Measurements from ENCODE around the gene KIAA0513.

KIAA0513 gene

DNA sequence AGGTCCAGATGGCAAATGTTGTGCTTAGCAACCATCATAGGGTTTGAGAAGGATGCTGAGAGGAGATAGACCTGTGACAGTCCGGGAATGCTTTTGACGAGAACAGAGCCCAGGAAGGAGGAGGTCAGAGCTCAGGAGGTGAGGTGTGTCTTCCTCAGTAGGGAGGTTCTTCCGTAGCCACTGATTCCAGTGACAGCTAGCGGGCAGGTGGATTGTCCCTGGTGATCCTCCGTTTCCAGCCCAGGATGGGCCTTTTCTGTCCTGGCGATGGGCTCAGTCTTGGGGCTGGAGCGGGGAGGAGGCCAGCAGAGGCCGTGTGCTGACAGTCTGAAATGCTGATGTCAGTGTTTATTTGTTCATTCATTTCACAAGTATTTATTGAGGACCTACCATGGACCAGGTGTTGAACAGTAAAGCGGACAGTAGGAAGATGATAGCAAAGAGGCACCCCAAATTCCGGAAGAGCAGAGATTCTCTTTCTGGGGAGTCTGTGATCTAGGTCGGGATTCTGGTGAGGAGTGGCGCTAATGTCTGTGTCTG is 38.8 kb downstream of the KIAA0513 start:
- FAIRE-seq (no peak), DNase-seq (ENCODE audit: insufficient read length, low spot score) (no peak)

DNA sequence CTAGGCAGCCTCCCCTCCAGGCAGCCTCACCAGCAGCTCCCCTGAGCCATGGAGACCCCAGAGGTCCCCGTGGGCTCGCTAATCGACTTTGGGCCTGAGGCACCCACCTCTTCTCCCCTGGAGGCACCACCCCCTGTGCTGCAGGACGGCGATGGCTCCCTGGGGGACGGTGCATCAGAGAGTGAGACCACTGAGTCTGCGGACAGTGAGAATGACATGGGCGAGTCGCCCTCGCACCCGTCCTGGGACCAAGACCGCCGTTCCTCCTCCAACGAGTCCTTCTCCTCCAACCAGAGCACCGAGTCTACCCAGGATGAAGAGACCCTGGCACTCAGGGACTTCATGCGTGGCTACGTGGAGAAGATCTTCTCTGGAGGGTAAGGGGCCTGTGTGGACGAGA is 39.4 kb downstream of the KIAA0513 start:
- FAIRE-seq (no peak), DNase-seq (ENCODE audit: insufficient read length, low spot score) (no peak)

DNA sequence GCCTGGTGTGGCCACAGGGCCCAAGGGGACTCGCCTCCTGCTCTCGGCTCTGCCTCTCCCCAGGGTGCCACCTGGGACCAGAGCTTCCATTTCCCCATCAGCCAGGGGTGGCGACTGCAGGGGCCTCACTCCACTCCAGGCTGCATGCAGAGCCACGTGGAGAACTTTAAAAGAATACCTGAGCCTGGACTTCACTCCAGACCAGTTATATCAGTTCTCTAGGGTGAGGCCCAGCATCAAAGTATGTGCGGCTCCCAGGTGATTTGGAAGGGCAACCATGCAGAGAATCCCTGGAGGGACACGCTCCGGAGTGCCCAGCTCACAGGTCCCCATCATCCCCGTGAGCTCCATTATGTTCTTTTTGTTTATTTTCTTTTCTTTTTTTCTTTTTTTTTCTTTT is 39.8 kb downstream of the KIAA0513 start:
- DNase-seq (ENCODE audit: insufficient read length, low spot score) (no peak), FAIRE-seq (no peak)

DNA sequence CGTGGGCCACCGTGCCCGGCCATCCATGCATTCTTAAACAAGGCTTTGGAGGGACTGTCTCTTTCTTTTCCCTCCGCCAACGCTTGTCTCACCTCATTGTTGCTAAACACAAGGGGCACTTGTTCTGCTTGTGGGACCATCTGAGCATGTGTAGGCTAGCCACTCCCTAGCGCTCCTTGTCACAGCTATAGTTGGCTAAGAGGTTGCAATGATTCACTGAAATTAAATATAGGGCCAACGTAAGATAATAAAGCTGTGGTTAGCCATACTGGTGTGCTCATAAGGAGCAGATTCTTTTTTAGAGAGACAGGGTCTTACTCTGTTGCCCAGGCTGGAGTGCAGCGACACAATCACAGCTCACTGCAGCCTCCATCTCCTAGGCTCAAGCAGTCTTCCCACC is 41.2 kb downstream of the KIAA0513 start:
- DNase-seq (ENCODE audit: insufficient read length, low spot score) (no peak), FAIRE-seq (no peak)

DNA sequence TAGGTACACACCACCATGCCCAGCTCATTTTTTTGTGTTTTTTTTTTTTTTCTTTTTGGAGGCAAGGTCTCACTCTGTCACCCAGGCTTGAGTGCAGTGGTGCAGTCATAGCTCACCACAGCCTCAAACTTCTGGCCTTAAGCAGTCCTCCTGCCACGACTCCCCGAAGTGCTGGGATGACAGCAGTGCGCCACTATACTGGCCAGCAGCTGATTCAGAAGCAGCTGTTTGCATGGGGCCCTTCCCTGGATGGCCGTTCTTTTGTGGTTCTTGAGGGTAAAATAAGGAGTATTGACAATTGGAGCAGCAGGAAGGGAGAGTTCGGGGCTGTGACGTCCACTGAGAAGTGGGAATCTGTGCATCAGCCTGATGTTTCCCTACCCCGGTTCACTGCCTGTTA is 41.6 kb downstream of the KIAA0513 start:
- no peak for DNase-seq (ENCODE audit: insufficient read length, low spot score)
- peak; percentile 36 for FAIRE-seq

DNA sequence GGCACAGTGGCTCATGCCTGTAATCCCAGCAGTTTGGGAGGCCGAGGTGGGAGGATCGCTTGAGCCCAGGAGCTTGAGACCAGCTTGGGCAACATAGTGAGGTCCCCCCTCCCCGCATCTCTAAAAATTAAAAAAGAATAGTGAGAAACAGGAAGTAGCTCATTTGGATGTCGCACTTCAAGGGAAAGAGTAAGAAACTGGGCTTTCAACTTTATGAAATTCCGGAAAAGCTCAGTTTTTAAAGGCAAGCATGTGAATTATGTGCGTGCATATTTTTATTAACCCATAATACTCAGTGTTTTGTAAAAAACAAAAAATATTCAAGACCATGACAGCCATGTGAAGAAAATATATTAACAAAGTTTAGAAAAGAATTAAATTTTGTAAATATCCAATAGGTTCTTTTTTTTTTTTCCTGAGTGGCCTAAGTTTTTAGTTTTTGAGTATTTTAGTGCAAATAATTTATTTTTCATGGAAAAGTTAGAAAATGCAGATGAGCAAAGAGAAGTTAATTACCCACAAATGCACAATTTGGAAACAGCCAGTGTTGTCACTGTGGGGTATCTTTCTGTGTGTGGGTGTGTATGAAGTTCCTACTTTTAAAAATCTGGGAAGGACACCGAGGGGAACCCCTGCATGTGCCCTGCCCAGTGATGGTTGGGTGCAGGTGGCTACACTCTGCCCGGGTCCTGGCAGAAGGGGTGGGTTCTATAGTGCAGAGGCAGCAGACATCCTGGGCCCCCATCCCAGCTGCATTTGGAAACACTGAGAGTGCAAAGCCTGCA is 44.7 kb downstream of the KIAA0513 start:
- DNase-seq (ENCODE audit: insufficient read length, low spot score) (no peak), FAIRE-seq (no peak)

DNA sequence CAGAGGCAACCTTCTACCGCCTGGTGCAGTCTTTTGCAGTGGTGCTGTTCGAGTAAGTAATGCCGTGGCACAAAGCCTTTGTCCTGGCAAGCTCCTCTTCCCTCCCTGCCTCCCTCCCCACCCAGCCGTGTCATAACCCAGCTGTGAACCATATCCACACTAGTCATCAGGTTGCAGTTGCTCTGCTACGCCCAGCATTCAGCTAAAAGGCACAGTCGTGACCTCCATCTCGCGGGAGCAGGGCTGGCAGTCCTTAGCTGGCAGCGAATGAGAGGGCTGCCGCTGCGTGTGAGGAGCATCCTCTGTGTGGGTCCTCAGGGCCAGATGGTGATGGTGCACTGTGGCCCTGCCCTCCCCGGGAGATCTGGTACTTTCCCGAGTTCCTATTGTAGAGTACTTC is 45.4 kb downstream of the KIAA0513 start:
- peak; percentile 28 for FAIRE-seq
- DNase-seq (ENCODE audit: insufficient read length, low spot score): no peak

DNA sequence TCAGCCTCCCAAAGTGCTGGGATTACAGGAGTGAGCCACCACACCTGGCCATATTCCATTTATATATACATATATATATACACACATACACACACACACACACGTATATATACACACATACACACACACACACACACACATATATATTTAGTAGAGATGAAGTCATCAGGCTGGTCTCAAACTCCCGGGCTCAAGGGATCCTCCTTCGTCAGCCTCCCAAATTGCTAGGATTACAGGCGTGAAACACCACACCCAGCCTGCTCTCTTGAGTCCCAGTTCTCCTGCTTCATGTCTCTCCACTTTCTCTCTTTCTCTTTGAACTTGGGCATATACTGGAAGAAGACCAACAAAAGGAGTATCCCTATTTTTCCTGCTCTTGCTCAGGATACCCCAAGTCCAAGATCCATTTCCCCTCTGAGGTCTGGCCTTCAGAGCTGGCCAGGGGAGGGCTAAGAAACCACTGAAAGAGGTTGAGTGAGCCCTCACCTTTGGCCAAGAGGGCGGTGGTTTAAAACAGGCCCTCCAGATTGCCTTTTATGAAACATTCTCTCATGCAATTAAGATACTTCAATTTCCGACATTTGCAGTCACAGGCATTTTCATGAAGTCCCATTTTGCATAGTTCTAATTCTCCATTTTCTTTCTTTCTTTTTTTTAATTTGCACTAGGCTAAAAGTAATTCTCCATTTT is 46.8 kb downstream of the KIAA0513 start:
- FAIRE-seq (no peak), DNase-seq (ENCODE audit: insufficient read length, low spot score) (no peak)

DNA sequence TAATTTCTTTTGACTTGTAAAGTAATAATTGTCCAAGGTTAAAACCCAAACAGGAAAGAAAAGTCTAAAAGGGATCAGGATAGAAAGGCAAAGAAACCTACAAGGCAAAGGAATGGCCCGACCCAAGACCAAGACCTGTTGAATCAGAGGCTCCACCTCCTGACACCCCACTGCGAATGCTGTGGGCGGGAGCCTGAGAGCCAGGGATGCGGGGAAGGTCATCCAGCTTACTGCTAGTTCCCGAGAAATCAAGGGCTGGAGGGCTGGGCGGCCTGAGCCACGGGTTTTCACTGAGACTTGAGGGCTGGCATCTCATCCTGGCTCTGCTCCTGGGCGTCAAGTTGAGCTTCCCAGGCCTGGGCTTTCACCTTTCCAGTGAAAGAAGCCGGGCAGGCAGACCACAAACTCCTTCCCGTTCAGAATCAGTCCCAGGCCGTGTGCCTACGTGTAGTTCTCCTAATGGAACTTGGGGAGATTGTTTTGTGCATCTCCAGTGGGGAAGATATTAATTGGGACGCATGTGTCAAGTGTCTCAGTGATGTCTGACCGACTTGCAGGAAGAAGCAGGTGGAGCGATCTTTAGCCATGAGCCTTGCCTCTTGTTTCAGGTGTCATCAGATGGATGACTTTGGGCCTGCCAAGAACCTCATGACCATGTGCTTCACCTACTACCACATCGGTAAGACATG is 47.8 kb downstream of the KIAA0513 start:
- FAIRE-seq (no peak), DNase-seq (ENCODE audit: insufficient read length, low spot score) (no peak)

DNA sequence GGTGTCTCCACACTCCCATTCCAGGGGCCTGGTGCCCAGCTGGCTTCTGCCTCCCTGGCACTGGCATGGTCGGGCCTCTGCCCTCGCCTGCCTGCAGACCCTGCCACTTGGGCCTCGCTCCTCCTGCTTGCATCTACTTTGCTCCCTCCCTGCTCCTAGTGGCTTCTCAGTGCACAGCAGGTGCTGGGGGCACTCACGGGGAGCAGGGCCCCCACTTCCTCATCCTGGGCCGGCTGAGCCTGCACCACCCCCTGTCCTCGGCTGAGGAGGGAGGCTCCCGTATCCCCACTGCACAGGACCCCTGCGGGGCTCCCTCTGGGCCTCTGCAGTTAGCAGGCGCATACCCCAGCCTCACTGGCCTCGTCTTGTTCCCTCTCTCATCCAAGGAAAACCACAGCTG is 49.4 kb downstream of the KIAA0513 start:
- no peak for DNase-seq (ENCODE audit: insufficient read length, low spot score)

DNA sequence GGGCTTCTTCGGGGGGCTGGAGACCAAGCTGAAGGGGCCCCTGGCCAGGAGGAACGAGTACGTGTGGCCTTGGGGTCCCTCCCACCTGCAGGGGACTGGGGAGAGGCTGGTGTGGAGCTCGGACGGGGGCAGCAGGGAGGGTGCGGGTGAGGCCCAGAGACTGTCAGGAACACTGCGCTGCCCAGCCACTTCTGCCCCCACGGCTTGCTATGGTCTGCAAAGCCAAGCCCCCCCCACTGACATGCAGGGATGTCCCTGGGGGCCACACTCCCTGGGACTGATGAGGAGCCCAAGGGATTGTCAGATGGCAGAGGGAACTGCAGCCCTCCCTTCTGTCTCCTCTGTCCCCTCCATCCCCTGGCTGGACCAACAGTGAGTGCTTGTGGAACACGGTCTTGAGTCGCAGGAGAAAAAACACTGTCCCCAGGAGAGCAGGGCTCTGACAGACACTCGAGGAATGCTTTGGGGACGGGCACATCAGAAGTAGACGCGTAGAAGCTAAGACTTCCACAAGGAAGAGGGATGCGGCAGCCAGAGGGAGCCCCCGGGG is 50.1 kb downstream of the KIAA0513 start:
- FAIRE-seq (no peak), DNase-seq (ENCODE audit: insufficient read length, low spot score) (no peak)

More for the DNA sequence above, 49.4 kb downstream of the KIAA0513 start:
- no peak for FAIRE-seq

DNA sequence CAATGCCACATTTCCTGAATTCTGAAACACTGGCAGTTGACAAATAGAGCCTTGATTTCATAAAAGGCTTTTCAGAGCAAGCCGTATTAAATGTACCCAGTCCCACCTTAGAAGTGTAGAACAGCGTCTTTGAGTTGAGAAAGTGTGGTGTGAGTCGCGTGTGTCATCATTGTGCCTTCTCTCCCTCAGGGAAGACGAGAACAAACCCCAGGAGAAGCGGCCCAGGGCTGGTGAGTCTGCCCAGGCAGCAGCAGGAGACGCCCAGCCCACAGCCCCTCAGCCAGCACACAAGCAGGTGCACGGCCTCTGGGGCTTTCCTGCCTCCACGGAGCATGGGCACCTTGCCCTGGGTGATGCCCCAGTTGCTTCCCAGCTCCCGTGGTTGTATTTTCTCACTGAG is 50.6 kb downstream of the KIAA0513 start:
- no peak for FAIRE-seq

DNA sequence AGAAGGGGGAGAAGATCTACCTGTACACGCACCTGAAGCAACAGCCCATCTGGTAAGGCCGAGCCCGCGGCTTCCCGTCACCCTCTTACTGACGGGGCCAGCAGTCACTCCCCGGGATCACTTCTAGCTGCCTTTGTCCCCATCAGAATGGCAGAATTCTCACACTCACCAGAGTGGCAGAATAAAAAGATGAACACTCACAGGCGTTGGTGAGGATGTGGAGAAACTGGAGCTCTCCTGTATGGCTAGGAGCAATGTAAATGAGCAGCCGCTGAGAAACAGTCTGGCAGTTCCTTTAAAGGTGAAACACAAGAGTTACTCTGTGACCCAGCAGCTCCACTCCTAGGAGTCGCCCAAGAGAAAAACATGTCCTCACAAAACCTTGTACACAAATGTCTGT is 51.4 kb downstream of the KIAA0513 start:
- FAIRE-seq (no peak), DNase-seq (ENCODE audit: insufficient read length, low spot score) (no peak)

More for the DNA sequence above, 50.6 kb downstream of the KIAA0513 start:
- no peak for DNase-seq (ENCODE audit: insufficient read length, low spot score)

DNA sequence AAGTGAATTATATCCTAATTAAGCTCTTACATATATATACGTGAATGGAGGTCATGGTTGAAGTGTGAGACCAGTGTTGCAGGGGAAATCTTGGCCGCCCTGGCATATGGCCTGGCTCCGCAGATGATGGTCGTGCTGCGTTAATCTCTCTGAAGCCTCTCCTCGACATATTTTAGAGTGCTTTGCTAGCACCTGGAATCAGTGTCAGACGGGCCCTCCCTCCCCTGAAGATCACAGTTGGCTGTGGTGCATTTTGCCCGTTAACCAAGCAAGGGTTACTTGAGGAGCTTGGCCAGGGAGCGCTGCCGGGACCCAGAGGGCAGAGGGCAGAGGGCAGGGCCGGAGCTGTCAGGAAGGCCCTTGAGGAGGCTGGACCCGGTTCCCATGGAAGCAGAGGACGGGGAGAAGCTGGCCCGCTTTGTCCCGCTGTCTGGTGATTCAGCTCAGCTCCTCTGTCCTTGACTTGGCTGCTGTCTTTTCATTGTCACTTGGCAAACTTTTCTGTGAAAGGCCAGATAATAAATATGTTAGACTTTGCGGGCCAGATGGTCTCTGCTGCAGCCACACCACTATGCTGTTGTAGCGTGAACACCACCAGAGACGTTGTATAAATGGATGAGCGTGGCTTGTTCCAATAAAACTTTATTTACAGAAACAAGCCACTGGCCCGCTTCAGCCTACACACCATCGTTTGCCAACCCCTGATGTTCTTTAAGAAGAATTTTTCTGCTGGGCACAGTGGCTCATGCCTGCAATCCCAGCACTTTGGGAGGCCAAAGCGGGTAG is 52.4 kb downstream of the KIAA0513 start:
- DNase-seq (ENCODE audit: insufficient read length, low spot score): no peak
- peak; percentile 66 for FAIRE-seq

DNA sequence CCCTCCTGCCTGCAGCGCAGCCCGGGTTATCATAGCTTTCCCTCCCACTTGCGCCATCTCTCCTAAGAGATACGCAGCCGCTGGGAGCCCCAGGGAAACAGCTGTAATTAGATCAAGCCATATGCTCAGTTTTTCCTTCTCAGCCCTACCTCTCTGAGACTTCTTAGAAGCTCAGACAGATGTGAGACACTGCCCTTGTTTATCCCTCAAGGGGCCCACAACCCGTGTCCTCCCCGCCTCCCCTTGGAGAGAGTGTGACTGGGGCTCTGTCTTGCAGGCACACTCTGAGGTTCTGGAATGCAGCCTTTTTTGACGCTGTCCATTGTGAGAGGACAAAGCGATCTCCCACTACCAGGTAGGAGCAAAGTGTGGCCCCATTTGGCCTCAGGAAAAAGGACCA is 53.4 kb downstream of the KIAA0513 start:
- no peak for DNase-seq (ENCODE audit: insufficient read length, low spot score)
- FAIRE-seq: no peak

DNA sequence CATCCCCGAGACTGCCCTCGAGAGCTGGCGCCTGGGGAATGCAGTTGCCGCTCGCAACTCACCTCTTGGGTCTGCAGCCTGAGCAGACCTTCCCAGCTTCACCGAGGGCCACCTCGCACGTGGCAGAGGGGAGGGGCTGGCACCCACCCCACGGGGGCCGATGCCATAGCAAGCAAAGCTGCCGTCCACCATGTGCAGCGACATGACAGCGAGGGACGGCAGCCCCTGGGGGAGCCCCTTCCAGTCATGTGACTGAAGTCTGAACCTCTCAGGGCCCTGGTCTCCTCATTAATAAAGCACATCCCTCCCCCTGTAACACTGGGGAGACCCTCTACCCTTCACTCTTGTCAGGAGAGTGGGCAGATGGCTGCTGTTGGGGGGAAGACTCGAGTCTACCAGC is 54.2 kb downstream of the KIAA0513 start:
- DNase-seq (ENCODE audit: insufficient read length, low spot score): no peak
- no peak for FAIRE-seq

DNA sequence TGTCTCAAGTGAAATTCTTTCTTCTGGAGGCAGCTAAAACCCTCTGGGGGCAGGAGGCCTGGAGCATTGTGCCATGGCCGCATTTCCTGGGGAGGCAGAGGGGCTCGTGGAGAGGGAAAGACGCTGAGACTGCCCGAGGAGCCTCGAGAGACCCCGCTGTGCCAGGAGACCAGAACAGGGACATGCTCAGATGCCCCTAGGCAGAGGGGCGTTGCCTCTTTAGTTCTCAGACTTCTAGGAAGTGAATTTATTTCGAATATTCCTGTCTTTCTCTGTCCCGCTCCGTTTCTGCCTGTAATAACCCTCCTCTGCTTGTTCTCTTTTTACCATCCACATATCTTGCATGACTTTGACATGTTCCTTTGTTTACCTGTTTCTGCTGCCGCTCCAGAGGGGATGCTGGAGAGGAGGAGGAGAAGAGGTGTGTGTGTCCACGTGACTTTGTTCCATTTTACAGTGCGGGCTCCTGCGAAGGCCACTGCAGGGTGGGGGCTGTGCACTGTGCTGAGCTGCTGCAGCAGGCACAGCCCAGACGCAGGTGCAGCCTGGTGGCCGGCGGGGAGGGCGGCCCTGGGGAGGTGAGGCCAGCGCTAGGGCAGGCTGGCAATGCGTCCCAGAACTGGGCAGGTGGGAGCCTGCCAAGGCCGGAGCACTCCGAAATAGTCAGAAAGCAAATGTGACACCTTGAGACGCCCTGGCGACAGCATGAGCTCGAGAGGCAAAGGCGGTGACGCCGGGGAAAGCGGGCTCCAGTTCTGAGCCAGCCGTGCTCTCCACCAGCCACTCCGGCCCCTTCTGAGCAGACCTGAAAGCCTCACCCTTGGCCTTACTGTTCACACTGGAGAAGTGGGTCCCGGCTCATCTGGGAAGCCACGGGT is 54.8 kb downstream of the KIAA0513 start:
- peak; percentile 49 for FAIRE-seq

DNA sequence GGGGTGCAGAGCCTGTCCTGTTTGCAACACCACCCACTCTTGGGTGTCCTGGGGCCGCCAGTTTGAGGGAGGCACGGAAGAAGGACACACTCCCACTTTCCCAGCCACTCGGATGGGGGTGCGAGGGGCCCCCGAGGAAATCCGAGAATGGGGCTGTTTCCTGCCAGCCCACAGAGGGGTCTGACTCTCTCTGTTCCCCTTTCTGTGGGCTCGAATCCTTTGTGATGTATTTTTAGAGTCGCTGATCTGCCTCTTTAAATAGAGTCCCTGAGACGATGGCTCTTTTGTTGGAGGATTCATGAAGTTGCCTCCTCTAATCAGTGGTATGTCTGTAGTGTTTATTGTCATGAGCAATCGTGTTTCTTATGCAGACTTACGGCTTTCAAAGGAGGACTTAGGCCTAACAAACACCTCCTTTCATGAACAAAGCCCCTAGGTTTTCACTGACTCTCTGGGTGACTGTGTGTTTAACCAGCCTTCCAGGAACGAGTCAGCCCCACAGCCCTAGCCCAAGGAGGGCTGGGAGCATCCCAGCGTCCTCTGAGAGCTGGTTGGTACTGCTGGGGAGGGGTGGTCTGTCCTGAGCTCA is 55.5 kb downstream of the KIAA0513 start:
- DNase-seq (ENCODE audit: insufficient read length, low spot score): no peak
- FAIRE-seq: no peak

More for the DNA sequence above, 54.8 kb downstream of the KIAA0513 start:
- DNase-seq (ENCODE audit: insufficient read length, low spot score): no peak

Data from HTR-8/SVneo (cell line).